Glutamatergic neuron (in vitro differentiated cells): ENCODE results near the gene RAB6B. TPM values are rescaled to one million over a fixed set of nuclear protein-coding genes. Genes with fewer than 3 reads are reported as not detected.
A peak's percentile ranks its signal among the peaks of the same experiment; 100 is the strongest.

Source experiments
- DNase-seq: peaks from one replicate; pipeline ENCODE4 v3.0.0; 2022
- H3K27ac Mint-ChIP-seq: one replicate; pipeline ENCODE4 v1.8.0; 2020; ENCODE audit warnings: mild to moderate bottlenecking, mixed read lengths, inconsistent platforms; ENCODE audit not compliant: unreplicated experiment
- H3K27me3 Mint-ChIP-seq: one replicate; pipeline ENCODE4 v1.8.0; 2020; ENCODE audit warnings: mild to moderate bottlenecking, moderate library complexity, mixed read lengths, inconsistent platforms; ENCODE audit not compliant: unreplicated experiment
- H3K36me3 Mint-ChIP-seq: one replicate; pipeline ENCODE4 v1.8.0; 2020; ENCODE audit warnings: mild to moderate bottlenecking, mixed read lengths, inconsistent platforms; ENCODE audit not compliant: unreplicated experiment
- H3K4me1 Mint-ChIP-seq: one replicate; pipeline ENCODE4 v1.8.0; 2020; ENCODE audit warnings: mild to moderate bottlenecking, low read depth, mixed read lengths, inconsistent platforms; ENCODE audit not compliant: unreplicated experiment
- H3K4me3 Mint-ChIP-seq: one replicate; pipeline ENCODE4 v1.8.0; 2020; ENCODE audit warnings: mild to moderate bottlenecking, mixed read lengths, inconsistent platforms; ENCODE audit not compliant: unreplicated experiment
- H3K9me3 Mint-ChIP-seq: one replicate; pipeline ENCODE4 v1.8.0; 2020; ENCODE audit warnings: mild to moderate bottlenecking, moderate library complexity, mixed read lengths, inconsistent platforms; ENCODE audit not compliant: unreplicated experiment
- CTCF ChIP-seq: fragments of 200-600 bp; sonication (generic); IDR thresholded peaks from one replicate; pipeline ENCODE4 v1.5.0; 2021; ENCODE audit not compliant: partially characterized antibody, unreplicated experiment
- total RNA-seq: library from RNA; stranded (reverse); fragmentation: NEBNext Ultra II Directional; extraction: Animal tissue kit (Norgen Biotek cat#: 25700); gene quantifications from one replicate; pipeline ENCODE4 v1.2.1, GENCODE V29; 2021; ENCODE audit not compliant: unreplicated experiment

Gene RAB6B
- total RNA-seq, 1 donor from 2014 or later = 222 TPM

- H3K9me3 Mint-ChIP-seq = peaks cover 21% of the 10 kb centered on the region
These were observed 4.6 kb downstream of the RAB6B start for GRCh38 chr3:133890972-133891644.

GRCh38 chr3:133890037-133890436 lies 5.6 kb downstream of the RAB6B start:
- peaks cover 21% of the 10 kb centered on the region for H3K9me3 Mint-ChIP-seq
- H3K4me1 Mint-ChIP-seq = peaks cover 61% of the 10 kb centered on the region
- peaks cover 20% of the 10 kb centered on the region for H3K27me3 Mint-ChIP-seq
- peak overlapping the region; percentile 55 for H3K27ac Mint-ChIP-seq
- no peaks in the 10 kb centered on the region for H3K36me3 Mint-ChIP-seq
- H3K4me3 Mint-ChIP-seq = peak overlapping the region; percentile 5
- TF ChIP-seq CTCF = no peak
- no peak for DNase-seq

More at GRCh38 chr3:133890972-133891644, 4.6 kb downstream of the RAB6B start:
- peak overlapping the region; percentile 97 for H3K27ac Mint-ChIP-seq
- no peak for DNase-seq
- H3K27me3 Mint-ChIP-seq = peaks cover 20% of the 10 kb centered on the region
- peak overlapping the region; percentile 86 for H3K4me3 Mint-ChIP-seq
- no peaks in the 10 kb centered on the region for H3K36me3 Mint-ChIP-seq
- peaks cover 56% of the 10 kb centered on the region for H3K4me1 Mint-ChIP-seq
- no peak for TF ChIP-seq CTCF

- no peak overlapping the region for H3K27ac Mint-ChIP-seq
- DNase-seq = no peak
- no peaks in the 10 kb centered on the region for H3K36me3 Mint-ChIP-seq
- peak overlapping the region; percentile 10 for H3K4me3 Mint-ChIP-seq
- H3K27me3 Mint-ChIP-seq = peaks cover 26% of the 10 kb centered on the region
- TF ChIP-seq CTCF = no peak
- H3K4me1 Mint-ChIP-seq = peaks cover 67% of the 10 kb centered on the region
- peaks cover 25% of the 10 kb centered on the region for H3K9me3 Mint-ChIP-seq
These were observed 6.8 kb downstream of the RAB6B start for GRCh38 chr3:133888726-133889340.

GRCh38 chr3:133887803-133888703 lies 7.6 kb downstream of the RAB6B start:
- Mint-ChIP-seq H3K27me3 (peaks cover 20% of the 10 kb centered on the region), H3K36me3 (peaks cover 6% of the 10 kb centered on the region), H3K27ac (peak overlapping the region; percentile 28), H3K4me1 (peaks cover 66% of the 10 kb centered on the region), H3K9me3 (peaks cover 22% of the 10 kb centered on the region), H3K4me3 (peak overlapping the region; percentile 32)
- TF ChIP-seq CTCF = no peak
- DNase-seq = no peak
